IMR-90 (cell line): ENCODE measurements around the gene ENDOG. TPM values are rescaled to one million over a fixed set of nuclear protein-coding genes. Genes with fewer than 3 reads are reported as not detected.

Experiments used
- ATAC-seq: fragments of 200-7000 bp; cut with Tn5 transposase; 2 replicates; pipeline ENCODE4 v1.9.1; 2020; ENCODE audit warnings: low read depth, mild to moderate bottlenecking, moderate library complexity
- BruUV-seq: library from RNA; stranded (reverse); fragments of 400-500 nt; replicated peaks from 2 replicates; lab custom pipeline; 2021; lab: Mats Ljungman, UMichigan
- CTCF ChIA-PET: fragments of 300-600 bp; formaldehyde crosslinking; extraction: SDS; loops from one replicate; lab custom pipeline; 2021; ENCODE audit warnings: antibody characterized with exemption; lab: Yijun Ruan, JAX
- POLR2A ChIA-PET: fragments of 300-600 bp; sonication (Branson Sonifier 250); formaldehyde crosslinking; loops from one replicate; lab custom pipeline; 2022; ENCODE audit warnings: antibody characterized with exemption; ENCODE audit not compliant: unreplicated experiment; lab: Charles Lee
- DNase-seq: peaks from one replicate; pipeline ENCODE4 v3.0.0; 2013
- H2AFZ ChIP-seq: replicated peaks from 2 replicates; pipeline ENCODE3; 2013; ENCODE audit warnings: low read length, mild to moderate bottlenecking; ENCODE audit not compliant: poor library complexity
- H2AK5ac ChIP-seq: 2 replicates; pipeline ENCODE4 v1.6.1; 2013; ENCODE audit warnings: low read depth, low read length, inconsistent platforms
- H2AK9ac ChIP-seq: replicated peaks from 2 replicates; pipeline ENCODE3; 2013; ENCODE audit warnings: mild to moderate bottlenecking, low read depth, low read length, moderate library complexity; ENCODE audit not compliant: poor library complexity
- H2BK120ac ChIP-seq: 2 replicates; pipeline ENCODE4 v1.6.1; 2013; ENCODE audit warnings: low read depth, low read length, inconsistent platforms
- H2BK15ac ChIP-seq: 3 replicates; pipeline ENCODE4 v1.6.1; 2013; ENCODE audit warnings: low read depth, low read length, inconsistent platforms
- H2BK20ac ChIP-seq: 2 replicates; pipeline ENCODE4 v1.6.1; 2013; ENCODE audit warnings: low read depth, mild to moderate bottlenecking, inconsistent platforms, low read length, moderate library complexity
- H2BK5ac ChIP-seq: 2 replicates; pipeline ENCODE4 v1.6.1; 2013; ENCODE audit warnings: mild to moderate bottlenecking, low read depth, low read length, inconsistent platforms; ENCODE audit not compliant: poor library complexity, severe bottlenecking
- H3K14ac ChIP-seq: replicated peaks from 2 replicates; pipeline ENCODE4 v1.6.1; 2013; ENCODE audit warnings: low read depth, low read length, inconsistent platforms
- H3K18ac ChIP-seq: 2 replicates; pipeline ENCODE4 v1.6.1; 2013; ENCODE audit warnings: low read depth, low read length, control low read depth
- H3K23ac ChIP-seq: 2 replicates; pipeline ENCODE4 v1.6.1; 2013; ENCODE audit warnings: low read depth, low read length, inconsistent platforms
- H3K27ac ChIP-seq: 2 replicates; pipeline ENCODE4 v1.5.1; 2013; ENCODE audit warnings: mild to moderate bottlenecking, control low read depth, low read length; ENCODE audit not compliant: insufficient read depth
- H3K27me3 ChIP-seq: 2 replicates; pipeline ENCODE4 v1.6.1; 2013; ENCODE audit warnings: low read length; ENCODE audit not compliant: control insufficient read depth, insufficient read depth
- H3K36me3 ChIP-seq: 2 replicates; pipeline ENCODE4 v1.6.1; 2013; ENCODE audit warnings: low read length, mixed read lengths; ENCODE audit not compliant: control insufficient read depth, insufficient read depth
- H3K4ac ChIP-seq: 2 replicates; pipeline ENCODE4 v1.6.1; 2013; ENCODE audit warnings: low read depth, low read length, inconsistent platforms
- H3K4me1 ChIP-seq: 2 replicates; pipeline ENCODE4 v1.6.1; 2013; ENCODE audit warnings: low read length, mixed read lengths; ENCODE audit not compliant: control insufficient read depth, insufficient read depth
- H3K4me2 ChIP-seq: 2 replicates; pipeline ENCODE4 v1.6.1; 2013; ENCODE audit warnings: low read depth, mild to moderate bottlenecking, control low read depth, low read length, moderate library complexity
- H3K4me3 ChIP-seq: 2 replicates; pipeline ENCODE4 v1.5.1; 2013; ENCODE audit warnings: low read depth, mild to moderate bottlenecking, control low read depth, low read length, moderate library complexity; ENCODE audit not compliant: insufficient read depth
- H3K56ac ChIP-seq: 2 replicates; pipeline ENCODE4 v1.6.1; 2013; ENCODE audit warnings: low read length, inconsistent platforms; ENCODE audit not compliant: insufficient read depth; ENCODE audit errors: extremely low read depth
- H3K79me1 ChIP-seq, 2 experiments: 2 replicates each; pipeline ENCODE4 v1.6.1; 2013; ENCODE audit warnings: low read length in 2 of 2, inconsistent platforms in 1 of 2, low read depth in 1 of 2
- H3K9ac ChIP-seq: 2 replicates; pipeline ENCODE4 v1.6.1; 2013; ENCODE audit warnings: low read depth, low read length, control low read depth
- H3K9me1 ChIP-seq: 2 replicates; pipeline ENCODE4 v1.6.1; 2013; ENCODE audit warnings: low read length, inconsistent platforms; ENCODE audit not compliant: insufficient read depth
- H3K9me3 ChIP-seq: 2 replicates; pipeline ENCODE4 v1.6.1; 2013; ENCODE audit warnings: low read length; ENCODE audit not compliant: control insufficient read depth, insufficient read depth
- H4K20me1 ChIP-seq: 2 replicates; pipeline ENCODE4 v1.6.1; 2013; ENCODE audit warnings: low read length, inconsistent platforms; ENCODE audit not compliant: insufficient read depth
- H4K5ac ChIP-seq: 2 replicates; pipeline ENCODE4 v1.6.1; 2013; ENCODE audit warnings: mild to moderate bottlenecking, low read depth, low read length, control low read depth
- H4K8ac ChIP-seq, 2 experiments: 2 replicates each; pipeline ENCODE4 v1.6.1; 2013; ENCODE audit warnings: low read depth in 2 of 2, low read length in 2 of 2, control low read depth in 1 of 2, inconsistent platforms in 1 of 2
- H4K91ac ChIP-seq: 2 replicates; pipeline ENCODE4 v1.6.1; 2013; ENCODE audit warnings: low read depth, low read length, inconsistent platforms; ENCODE audit not compliant: insufficient read depth
- MXI1 ChIP-seq: IDR thresholded peaks from 2 replicates; pipeline ENCODE4 v1.6.1; 2012; ENCODE audit warnings: low read depth, mild to moderate bottlenecking, low read length, moderate library complexity, borderline replicate concordance
- WGBS, 2 experiments: methylation state at CpG; one replicate each; pipeline versions ENCODE4 v1.1.5 to v1.1.7; 2013; ENCODE audit warnings: missing lambda C conversion rate in 2 of 2; ENCODE audit not compliant: insufficient read length in 1 of 2; ENCODE audit errors: extremely low coverage in 2 of 2; 5-methylcytosine and 5-hydroxymethylcytosine counted together
- dilution Hi-C: fragments of 300-500 bp; cut with HindIII; formaldehyde crosslinking; loops from one replicate; pipeline ENCODE4 v1.14.3; 2018; ENCODE audit warnings: low sequenced_read_pairs; ENCODE audit not compliant: unreplicated experiment
- in situ Hi-C: fragments of 300-500 bp; cut with MboI; formaldehyde crosslinking; loops from 3 replicates; pipeline ENCODE4 v1.14.3; 2019; ENCODE audit warnings: low sequenced_read_pairs, inconsistent platforms, mixed read lengths
- intact Hi-C: fragments of 100-400 bp; cut with micrococcal nuclease; formaldehyde crosslinking; loops from 2 replicates; pipeline ENCODE4 v1.10.0; 2022
- polyA plus RNA-seq, 3 experiments: library from polyadenylated mRNA; depleted of rRNA; stranded (reverse); fragments of >200 nt; gene quantifications; 2 replicates each; pipeline ENCODE4 v1.2.3, GENCODE V29; 2012; ENCODE audit warnings: low replicate concordance in 1 of 3
- total RNA-seq: library from RNA; depleted of rRNA; stranded (reverse); fragments of >200 nt; gene quantifications from 2 replicates; pipeline ENCODE4 v1.2.3, GENCODE V29; 2012

ENDOG gene
- total and polyA plus RNA-seq, 2 of the 4 experiments (the other 2 are of a cell fraction) = 9.9 to 16.2 TPM

GRCh38 chr9:128838338-128838737 is 20.0 kb downstream of the ENDOG start:
- Histone ChIP-seq H2BK15ac (no peak overlapping the region), H3K4me2 (no peak overlapping the region), H2AK9ac (no peak overlapping the region), H3K18ac (no peak overlapping the region), H4K8ac (no peak overlapping the region), H3K9me1 (0 out of 2 replicates have a peak, but pooled peaks cover 6% of the 10 kb centered on the region), H3K14ac (no peak overlapping the region), H2BK20ac (no peak overlapping the region), H3K9ac (no peak overlapping the region), H3K27me3 (no peaks in the 10 kb centered on the region), H3K4ac (no peak overlapping the region), H2AK5ac (no peak overlapping the region), H3K9me3 (no peaks in the 10 kb centered on the region), H2BK120ac (no peak overlapping the region), H3K79me1 (no peaks in the 10 kb centered on the region), H4K20me1 (no peaks in the 10 kb centered on the region), H4K5ac (no peak overlapping the region), H2AFZ (no peak overlapping the region), H3K36me3 (peaks cover 9% of the 10 kb centered on the region; the same call in 1 of the 2 replicates), H3K23ac (no peak overlapping the region), H4K91ac (no peak overlapping the region), H3K4me1 (no peaks in the 10 kb centered on the region), H3K27ac (no peak overlapping the region), H2BK5ac (no peak overlapping the region), H3K56ac (no peak overlapping the region), H3K4me3 (no peak overlapping the region)
- CTCF ChIA-PET = no interaction called here
- intact Hi-C loops (no loop called here), in situ Hi-C loops (no loop called here), dilution Hi-C loops (no loop called here)
- WGBS, 2 experiments = no CpG with 5 or more reads among the region's 3 CpGs
- no peak for DNase-seq
- no TSS peak for BruUV-seq
- no peak for TF ChIP-seq MXI1
- ATAC-seq = no peak
- POLR2A ChIA-PET = interaction anchor here (0.6 kb wide), 1 partner anchor 10 kb away, joined by 7 read pairs; no protein-coding TSS in a partner anchor
